H1 (cell line): ENCODE data around the gene RHOG. TPM values are rescaled to one million over a fixed set of nuclear protein-coding genes. Genes with fewer than 3 reads are reported as not detected.

Experiments
- CHD7 ChIP-seq: fragments of 300-600 bp; sonication (generic); IDR thresholded peaks from 2 replicates; pipeline ENCODE4 v1.7.1; 2012; ENCODE audit warnings: low read length, moderate library complexity, mild to moderate bottlenecking, inconsistent platforms; ENCODE audit not compliant: insufficient replicate concordance
- polyA plus RNA-seq, 7 experiments: library from polyadenylated mRNA; depleted of rRNA in 3 of 7; stranded (reverse) in 5 of 7; unstranded in 2 of 7; fragments of >200 nt in 5 of 7; fragments of 200-250 nt in 2 of 7; gene quantifications; 1 replicate in 5 of 7; 2 replicates in 1 of 7; 4 replicates in 1 of 7; pipeline versions ENCODE4 v1.2.1 to v1.2.3, GENCODE V29; 2011 to 2013; ENCODE audit warnings: missing spikeins in 2 of 7, mixed read lengths in 2 of 7
- total RNA-seq: library from RNA; stranded (reverse); fragmentation: NEBNext Ultra II Directional; extraction: Animal tissue kit (Norgen Biotek cat#: 25700); gene quantifications from 2 replicates; pipeline ENCODE4 v1.2.1, GENCODE V29; 2021

The RHOG gene
- total and polyA plus RNA-seq, 2 of the 8 experiments (the other 6 are each of a cell fraction or from before 2014, with no cell fraction given) = 28.3 to 69.6 TPM

- TF ChIP-seq CHD7 = no peak
These were observed 36.9 kb upstream of the RHOG start (continued) for GRCh38 chr11:3877364-3878257.
